K562 (cell line): Measurements from ENCODE around the gene CLPSL1. TPM values are rescaled to one million over a fixed set of nuclear protein-coding genes. Genes with fewer than 3 reads are reported as not detected.

Source experiments
- ASH1L ChIP-seq: fragments of 450-650 bp; IDR thresholded peaks from 2 replicates; pipeline ENCODE4 v1.6.1; 2018; ENCODE audit warnings: borderline replicate concordance, mild to moderate bottlenecking, low read depth; ENCODE audit not compliant: partially characterized antibody
- CBX3 ChIP-seq, 2 experiments: IDR thresholded peaks; 1 replicate in 1 of 2; 2 replicates in 1 of 2; pipeline ENCODE4 v1.6.1; 2012; ENCODE audit warnings: inconsistent platforms in 2 of 2, low read length in 2 of 2, borderline replicate concordance in 1 of 2, control low read depth in 1 of 2
- FOXA3 ChIP-seq, 2 experiments: fragments of 450-650 bp in 1 of 2; sonication (generic) in 1 of 2; formaldehyde crosslinking; IDR thresholded peaks in 1 of 2; conservative IDR thresholded peaks in 1 of 2; 2 replicates each; pipeline versions ENCODE4 v1.4.0 to v1.8.0; 2020 to 2022; ENCODE audit warnings: mild to moderate bottlenecking in 2 of 2, missing genetic modification reagents in 1 of 2
- KDM4B ChIP-seq, 2 experiments: fragments of 450-650 bp in 1 of 2; sonication (generic) in 1 of 2; IDR thresholded peaks; 2 replicates each; pipeline ENCODE4 v1.6.1; 2016 to 2017; ENCODE audit warnings: borderline replicate concordance in 2 of 2, antibody characterized with exemption in 1 of 2, low read depth in 1 of 2, mild to moderate bottlenecking in 1 of 2
- MAFG ChIP-seq: fragments of 450-650 bp; conservative IDR thresholded peaks from 2 replicates; pipeline ENCODE4 v1.6.1; 2016; ENCODE audit warnings: missing genetic modification characterization, missing compliant biosample characterization
- MAFK ChIP-seq: IDR thresholded peaks from 2 replicates; pipeline ENCODE4 v1.6.1; 2011; ENCODE audit warnings: low read length, improper control_type of control experiment
- MED1 ChIP-seq: sonication (generic); formaldehyde crosslinking; IDR thresholded peaks from 2 replicates; pipeline ENCODE4 v1.8.1; 2023; ENCODE audit warnings: missing genetic modification reagents, borderline replicate concordance
- PHF20 ChIP-seq: fragments of 450-650 bp; IDR thresholded peaks from 2 replicates; pipeline ENCODE4 v1.6.1; 2018; ENCODE audit not compliant: partially characterized antibody
- PKNOX1 ChIP-seq: fragments of 450-650 bp; IDR thresholded peaks from 2 replicates; pipeline ENCODE4 v1.6.1; 2016
- PML ChIP-seq: IDR thresholded peaks from 2 replicates; pipeline ENCODE4 v1.6.1; 2012; ENCODE audit warnings: low read length, inconsistent platforms
- SRSF9 ChIP-seq: fragments of 200-400 bp; formaldehyde crosslinking; IDR thresholded peaks from 2 replicates; pipeline ENCODE4 v1.6.1; 2017; ENCODE audit warnings: low read depth, low read length, borderline replicate concordance
- TAF1 ChIP-seq: IDR thresholded peaks from 2 replicates; pipeline ENCODE4 v1.6.1; 2011; ENCODE audit warnings: mild to moderate bottlenecking, low read length, moderate library complexity; ENCODE audit not compliant: insufficient read depth, control insufficient read depth, severe bottlenecking; ENCODE audit errors: extremely low read depth
- TOE1 ChIP-seq, 2 experiments: fragments of 450-650 bp in 1 of 2; sonication (generic) in 1 of 2; formaldehyde crosslinking in 1 of 2; IDR thresholded peaks; 2 replicates each; pipeline versions ENCODE4 v1.7.1 to v1.8.0; 2016 to 2022; ENCODE audit warnings: borderline replicate concordance in 2 of 2, mild to moderate bottlenecking in 2 of 2, antibody characterized with exemption in 1 of 2, inconsistent platforms in 1 of 2, low read depth in 1 of 2, missing genetic modification reagents in 1 of 2, moderate library complexity in 1 of 2
- WHSC1 ChIP-seq: IDR thresholded peaks from one replicate; pipeline ENCODE4 v1.6.1; 2012; ENCODE audit warnings: low read length, control low read depth, inconsistent platforms
- ZNF140 ChIP-seq: fragments of 250-450 bp; sonication (Bioruptor Pico); IDR thresholded peaks from 2 replicates; pipeline ENCODE4 v1.8.0; 2021; ENCODE audit warnings: moderate library complexity, mild to moderate bottlenecking, inconsistent platforms
- ZNF217 ChIP-seq: sonication (generic); formaldehyde crosslinking; IDR thresholded peaks from 2 replicates; pipeline ENCODE4 v1.8.0; 2022; ENCODE audit warnings: mild to moderate bottlenecking, missing genetic modification reagents
- ZNF780A ChIP-seq: fragments of 250-450 bp; sonication (Bioruptor Pico); IDR thresholded peaks from 2 replicates; pipeline ENCODE4 v1.5.0; 2021; ENCODE audit warnings: mild to moderate bottlenecking
- polyA plus RNA-seq, 8 experiments: library from polyadenylated mRNA; depleted of rRNA in 4 of 8; stranded (reverse) in 5 of 8; unstranded in 3 of 8; fragments of >200 nt; fragmentation: Nextera tagmentation in 2 of 8; fragmentation: Illumina TruSeq in 1 of 8; extraction: Ambion mirVana in 2 of 8; extraction: Trizol in 1 of 8; gene quantifications; 2 replicates each; pipeline versions ENCODE4 v1.2.1 to v1.2.3, GENCODE V29; 2011 to 2014; ENCODE audit warnings: inconsistent platforms in 1 of 8, missing spikeins in 1 of 8
- total RNA-seq, 7 experiments: library from RNA; depleted of rRNA in 6 of 7; stranded (reverse); fragments of >200 nt in 6 of 7; fragmentation: Illumina TruSeq in 2 of 7; extraction: Trizol in 2 of 7; gene quantifications; 2 replicates each; pipeline versions ENCODE4 v1.2.1 to v1.2.3, GENCODE V29; 2011 to 2021; ENCODE audit warnings: low replicate concordance in 1 of 7
- TF ChIP-seq, protein P1 (sequence below), 2 experiments: fragments of 250-450 bp in 1 of 2; fragments of 450-650 bp in 1 of 2; sonication (Bioruptor Pico) in 1 of 2; IDR thresholded peaks; 2 replicates each; pipeline versions ENCODE4 v1.6.1 to v1.8.0; 2016 to 2021; ENCODE audit warnings: mild to moderate bottlenecking in 2 of 2, moderate library complexity in 2 of 2, missing compliant biosample characterization in 1 of 2, missing genetic modification characterization in 1 of 2
- TF ChIP-seq, protein P2 (sequence below): sonication (generic); formaldehyde crosslinking; IDR thresholded peaks from 2 replicates; pipeline ENCODE4 v1.8.0; 2022; ENCODE audit warnings: missing genetic modification reagents, mild to moderate bottlenecking, moderate library complexity, borderline replicate concordance
- TF ChIP-seq, protein P3 (sequence below): fragments of 200-800 bp; sonication (Bioruptor generic); IDR thresholded peaks from 2 replicates; pipeline ENCODE4 v1.6.1; 2017; ENCODE audit warnings: missing genetic modification characterization, missing compliant biosample characterization

Gene CLPSL1
- total and polyA plus RNA-seq, 9 of the 15 experiments (the other 6 are each of a cell fraction or from before 2014, with no cell fraction given): not detected

DNA sequence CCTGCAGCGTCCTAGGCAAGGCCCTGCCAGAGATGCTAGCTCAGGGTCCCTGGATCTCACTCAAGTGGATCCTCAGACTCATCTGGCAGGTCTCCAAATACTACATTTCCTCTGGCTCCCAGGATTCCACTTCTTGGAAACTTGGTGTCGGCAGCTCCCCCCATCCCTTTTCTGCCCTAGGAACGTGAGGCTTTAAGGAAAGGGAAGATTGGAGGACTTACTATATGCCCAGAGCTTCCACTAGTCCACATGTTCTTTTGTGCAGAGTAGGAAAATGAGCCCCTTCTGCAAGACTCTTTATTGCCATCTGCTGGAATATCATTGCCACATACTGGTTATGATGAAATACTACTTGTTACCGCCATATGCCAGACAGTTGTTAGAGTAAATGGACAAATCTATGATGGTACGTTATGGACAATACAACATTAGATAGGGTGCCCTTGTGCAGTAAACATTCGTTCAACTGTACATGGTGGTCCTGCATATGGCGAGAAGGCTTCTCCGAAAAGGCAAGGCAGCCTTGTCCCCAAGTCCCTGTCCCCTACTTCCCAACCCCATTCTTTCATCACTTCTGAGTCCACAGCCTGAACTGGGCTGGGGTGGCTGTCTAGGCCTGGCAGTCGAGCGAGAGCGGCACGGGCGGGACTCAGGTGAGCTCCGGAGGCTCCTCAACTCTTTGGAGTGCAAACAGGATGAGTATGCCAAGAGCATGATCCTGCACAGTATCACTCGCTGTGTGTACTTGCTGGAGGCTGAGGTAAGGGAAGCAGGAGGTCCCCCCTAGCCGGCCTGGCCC, 43.2 kb upstream of the CLPSL1 start (continued):
- TF ChIP-seq ASH1L: no peak
- TF ChIP-seq ZNF140 (CRISPR knock-in tag): no peak
- no peak for TF ChIP-seq ZNF217 (CRISPR knock-in tag)
- TF ChIP-seq, protein P1, sequence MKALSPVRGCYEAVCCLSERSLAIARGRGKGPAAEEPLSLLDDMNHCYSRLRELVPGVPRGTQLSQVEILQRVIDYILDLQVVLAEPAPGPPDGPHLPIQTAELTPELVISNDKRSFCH (CRISPR knock-in tag; IDR thresholded peaks at IDR 0.05): no peak
- TF ChIP-seq, protein P1 (tag; IDR thresholded peaks at IDR 0.05): peak; percentile 51; the same call in 1 of the 2 replicates
- TF ChIP-seq PML: no peak
- no peak for TF ChIP-seq ZNF780A
- no peak; the same call in 1 of the 2 replicates for TF ChIP-seq PKNOX1
- no peak for TF ChIP-seq SRSF9
- TF ChIP-seq WHSC1: no peak
- 0 out of 2 replicates have a peak, but pooled peaks have one; percentile 6 for TF ChIP-seq MAFG (tag)
- TF ChIP-seq MED1 (CRISPR knock-in tag): no peak
- TF ChIP-seq, protein P2, sequence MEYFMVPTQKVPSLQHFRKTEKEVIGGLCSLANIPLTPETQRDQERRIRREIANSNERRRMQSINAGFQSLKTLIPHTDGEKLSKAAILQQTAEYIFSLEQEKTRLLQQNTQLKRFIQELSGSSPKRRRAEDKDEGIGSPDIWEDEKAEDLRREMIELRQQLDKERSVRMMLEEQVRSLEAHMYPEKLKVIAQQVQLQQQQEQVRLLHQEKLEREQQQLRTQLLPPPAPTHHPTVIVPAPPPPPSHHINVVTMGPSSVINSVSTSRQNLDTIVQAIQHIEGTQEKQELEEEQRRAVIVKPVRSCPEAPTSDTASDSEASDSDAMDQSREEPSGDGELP (CRISPR knock-in tag): no peak; the same call in 1 of the 2 replicates
- TF ChIP-seq FOXA3 (CRISPR knock-in tag; conservative IDR thresholded peaks at IDR 0.05 in 1 of 2, IDR thresholded peaks at IDR 0.05 in 1 of 2): 0 out of 4 replicates have a peak, but pooled peaks of 1 of the 2 experiments have one; percentile 37
- TF ChIP-seq, protein P3, sequence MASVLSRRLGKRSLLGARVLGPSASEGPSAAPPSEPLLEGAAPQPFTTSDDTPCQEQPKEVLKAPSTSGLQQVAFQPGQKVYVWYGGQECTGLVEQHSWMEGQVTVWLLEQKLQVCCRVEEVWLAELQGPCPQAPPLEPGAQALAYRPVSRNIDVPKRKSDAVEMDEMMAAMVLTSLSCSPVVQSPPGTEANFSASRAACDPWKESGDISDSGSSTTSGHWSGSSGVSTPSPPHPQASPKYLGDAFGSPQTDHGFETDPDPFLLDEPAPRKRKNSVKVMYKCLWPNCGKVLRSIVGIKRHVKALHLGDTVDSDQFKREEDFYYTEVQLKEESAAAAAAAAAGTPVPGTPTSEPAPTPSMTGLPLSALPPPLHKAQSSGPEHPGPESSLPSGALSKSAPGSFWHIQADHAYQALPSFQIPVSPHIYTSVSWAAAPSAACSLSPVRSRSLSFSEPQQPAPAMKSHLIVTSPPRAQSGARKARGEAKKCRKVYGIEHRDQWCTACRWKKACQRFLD (CRISPR knock-in tag): no peak
- TF ChIP-seq PHF20: no peak
- TF ChIP-seq TOE1 (IDR thresholded peaks at IDR 0.05; ENCODE audit: borderline replicate concordance): no peak
- no peak for TF ChIP-seq TOE1 (CRISPR knock-in tag; IDR thresholded peaks at IDR 0.05; ENCODE audit: borderline replicate concordance, low read depth)
- no peak for TF ChIP-seq TAF1
- no peak for TF ChIP-seq KDM4B (IDR thresholded peaks at IDR 0.05; ENCODE audit: borderline replicate concordance in 2 of 2, low read depth in 1 of 2)
- TF ChIP-seq MAFK: 0 out of 2 replicates have a peak, but pooled peaks have one; percentile 10
- TF ChIP-seq CBX3 (IDR thresholded peaks at IDR 0.05; ENCODE audit: borderline replicate concordance in 1 of 2, low read length in 2 of 2): peak in 1 of 2 experiments; percentile 74; a peak in 2 of 3 replicates
